ENCODE results near the gene ACOXL.

Gene ACOXL

DNA sequence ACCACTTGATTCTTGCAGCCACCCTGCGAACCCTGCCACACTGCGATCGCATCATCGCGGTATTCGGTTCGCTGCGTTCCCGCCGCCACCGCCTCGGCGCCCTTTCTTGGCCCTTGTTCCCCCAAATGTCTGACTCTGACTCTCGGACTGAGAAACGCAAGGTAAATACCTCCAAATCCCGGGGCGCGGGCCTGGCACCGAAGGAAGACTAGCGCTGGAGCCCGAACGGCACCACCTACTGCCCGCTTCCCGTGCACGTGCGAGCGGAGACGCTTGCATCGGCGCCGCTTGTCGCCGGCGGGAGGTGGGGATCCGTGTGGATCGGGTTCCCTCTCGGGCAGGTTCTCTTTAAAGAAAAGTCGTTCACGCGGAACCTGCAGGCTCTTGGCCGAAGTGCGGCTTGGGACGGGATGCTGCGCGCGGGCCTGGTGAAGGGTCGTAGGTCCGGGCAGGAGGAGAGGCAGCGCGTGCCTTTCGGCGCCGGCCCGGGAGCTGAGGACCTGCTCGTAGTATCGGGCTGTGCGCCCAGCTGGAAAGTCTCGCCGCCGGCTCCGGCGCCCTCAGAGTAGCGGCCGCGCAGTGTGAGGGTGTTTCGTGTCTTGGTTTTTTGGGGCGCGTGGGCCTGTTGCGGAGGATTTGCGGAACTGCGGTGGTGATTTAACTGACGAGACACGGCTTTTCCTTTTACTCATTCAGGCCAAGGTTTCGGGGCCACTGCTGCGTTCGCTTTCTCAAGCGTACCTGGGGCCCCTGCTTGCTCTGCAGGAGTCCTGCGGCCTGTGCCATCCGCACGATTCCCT is 388.9 kb downstream of the ACOXL start:
- DNase-seq: peak; percentile 63

DNA sequence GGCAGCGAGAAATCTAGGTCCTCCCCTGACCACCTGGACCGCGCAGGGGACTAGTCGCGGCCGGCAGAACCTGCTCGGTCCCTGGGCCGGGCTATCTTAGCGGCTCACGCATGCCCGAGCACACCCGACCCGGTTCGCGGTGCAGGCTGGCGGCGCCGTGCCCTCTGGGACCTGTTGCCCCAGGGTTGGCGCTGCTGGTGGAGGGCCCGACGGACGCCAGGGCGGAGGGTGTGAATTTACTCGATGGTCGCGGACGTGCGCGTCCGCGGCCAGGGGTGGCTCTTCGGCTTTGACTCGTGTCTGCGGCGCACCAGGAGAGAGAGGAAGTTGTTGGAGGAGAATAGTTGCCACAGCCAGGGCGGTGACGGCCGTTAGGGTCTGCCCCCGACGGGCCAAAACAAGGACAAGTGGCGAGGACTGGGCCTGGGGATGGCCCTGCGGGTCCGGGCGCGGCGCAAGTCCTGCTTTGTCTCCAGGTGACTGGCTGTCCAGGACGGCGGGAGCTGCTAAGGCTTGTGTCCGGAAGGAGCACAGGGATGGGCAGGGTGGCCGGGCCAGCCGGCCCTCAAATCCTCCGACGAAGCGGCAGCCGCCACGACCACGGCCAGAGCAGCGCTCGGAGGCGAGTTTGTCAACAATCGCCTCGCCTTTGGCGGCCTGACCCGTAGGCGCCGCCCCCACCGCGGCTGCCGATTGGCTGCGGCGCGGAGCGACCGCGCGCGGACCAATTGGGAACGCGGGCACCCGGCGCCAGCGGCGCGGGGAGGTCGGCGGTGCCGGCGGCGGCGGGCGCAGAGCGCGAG is 389.7 kb downstream of the ACOXL start:
- DNase-seq: peak; percentile 80

GRCh38 chr2:111122631-111123421 is 390.5 kb downstream of the ACOXL start:
- DNase-seq: peak; percentile 37

- DNase-seq: no peak
Measured at GRCh38 chr2:111123751-111124150, 391.4 kb downstream of the ACOXL start.

DNA sequence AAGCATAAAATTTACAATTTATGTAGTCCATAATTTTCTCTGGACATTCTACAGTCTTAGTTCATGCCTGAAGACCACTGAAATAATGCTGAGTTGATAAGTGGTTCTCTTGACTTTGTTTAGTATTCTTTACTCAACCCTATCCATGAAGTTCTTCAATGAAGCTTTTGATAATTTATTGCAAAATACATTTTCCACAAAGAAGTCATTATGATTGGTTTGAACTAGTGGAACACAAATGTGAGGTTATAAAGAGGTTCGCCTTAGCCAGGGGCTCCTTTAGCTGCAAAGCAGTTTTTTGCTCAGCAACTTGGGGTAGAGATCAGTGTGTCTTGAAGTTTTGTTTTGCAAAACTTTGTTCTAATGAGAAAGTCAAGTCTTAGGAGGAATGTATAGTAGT is 394.2 kb downstream of the ACOXL start:
- no peak for DNase-seq

- no peak for DNase-seq
Measured at GRCh38 chr2:111127351-111127750, 395.0 kb downstream of the ACOXL start.

GRCh38 chr2:111128096-111128495 is 395.7 kb downstream of the ACOXL start:
- DNase-seq: no peak

DNA sequence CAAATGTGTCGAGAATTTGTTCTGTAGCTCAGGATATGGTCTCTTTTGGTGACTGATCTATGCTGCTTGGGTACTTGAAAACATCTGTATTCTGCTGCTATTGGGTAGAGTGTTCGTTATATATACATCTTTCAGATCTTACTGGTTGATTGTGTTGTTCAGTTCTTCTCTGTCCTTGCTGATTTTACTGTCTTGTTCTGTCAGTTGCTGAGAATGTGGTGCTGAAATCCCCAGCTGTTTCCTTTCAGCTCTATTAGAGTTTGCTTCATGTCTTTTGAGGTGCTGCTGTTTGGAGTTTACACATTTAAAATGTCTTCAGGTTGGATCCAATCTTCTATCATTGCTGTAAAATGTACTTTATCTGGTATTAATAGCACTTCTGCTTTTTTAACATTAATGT is 401.2 kb downstream of the ACOXL start:
- no peak for DNase-seq

DNA sequence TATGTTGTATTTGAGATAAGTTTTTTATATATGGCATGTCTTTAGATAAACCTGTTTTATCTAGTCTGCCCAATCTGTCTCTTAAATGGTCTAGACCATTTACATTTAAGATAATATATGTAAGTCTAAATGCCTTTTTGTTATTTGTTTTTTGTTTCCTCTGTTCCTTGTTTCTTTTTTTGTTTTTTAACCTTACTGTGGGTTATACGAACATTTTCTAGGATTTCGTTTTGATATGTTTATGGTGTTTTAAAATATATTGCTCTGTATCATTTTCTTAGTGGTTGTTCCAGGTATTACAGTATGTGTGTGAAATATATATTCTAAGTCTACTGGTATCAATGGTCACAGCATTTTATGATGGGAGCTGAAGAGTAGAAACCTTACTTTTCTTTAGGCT is 401.7 kb downstream of the ACOXL start:
- DNase-seq: no peak

GRCh38 chr2:111135237-111135909 is 403.0 kb downstream of the ACOXL start:
- no peak for DNase-seq

DNA sequence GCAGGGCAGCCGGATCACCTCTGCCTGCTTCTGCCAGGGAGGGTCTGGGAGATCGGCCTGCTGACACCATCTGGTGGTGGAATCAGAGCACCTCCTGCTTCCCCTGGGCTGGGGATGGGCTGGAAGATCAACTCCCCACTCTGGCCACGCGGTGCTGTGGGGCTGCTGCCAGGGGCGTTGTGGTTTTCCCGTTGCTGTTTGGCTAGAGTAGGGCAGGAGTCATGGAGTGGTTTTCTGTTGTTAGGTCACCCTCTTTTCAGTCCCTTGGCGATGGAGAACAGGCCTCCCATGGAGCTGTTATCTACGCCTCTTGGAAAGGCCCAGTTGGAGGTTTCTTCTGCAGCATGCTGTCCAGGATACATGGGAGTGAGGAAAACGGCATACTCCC is 403.5 kb downstream of the ACOXL start:
- no peak for DNase-seq

DNA sequence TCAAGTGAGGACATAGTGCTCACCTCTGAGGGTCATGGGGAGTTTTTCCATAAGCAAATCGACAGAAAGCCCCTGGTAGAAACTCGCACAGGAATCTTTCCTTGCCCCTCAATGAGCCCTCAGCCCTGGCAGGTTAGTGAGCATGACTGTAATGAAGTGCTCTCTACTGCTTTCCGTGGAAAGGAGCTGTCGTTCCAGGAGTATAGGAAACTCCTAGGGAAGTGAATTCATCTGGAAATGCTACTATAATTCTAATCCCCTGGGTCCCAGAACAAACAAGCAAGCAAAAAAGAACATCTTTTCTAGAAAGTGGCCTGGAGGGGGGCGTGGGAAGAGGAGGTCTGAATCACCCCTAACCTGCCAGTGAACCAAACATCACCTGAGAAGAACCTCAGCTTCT is 406.5 kb downstream of the ACOXL start:
- DNase-seq: no peak

DNA sequence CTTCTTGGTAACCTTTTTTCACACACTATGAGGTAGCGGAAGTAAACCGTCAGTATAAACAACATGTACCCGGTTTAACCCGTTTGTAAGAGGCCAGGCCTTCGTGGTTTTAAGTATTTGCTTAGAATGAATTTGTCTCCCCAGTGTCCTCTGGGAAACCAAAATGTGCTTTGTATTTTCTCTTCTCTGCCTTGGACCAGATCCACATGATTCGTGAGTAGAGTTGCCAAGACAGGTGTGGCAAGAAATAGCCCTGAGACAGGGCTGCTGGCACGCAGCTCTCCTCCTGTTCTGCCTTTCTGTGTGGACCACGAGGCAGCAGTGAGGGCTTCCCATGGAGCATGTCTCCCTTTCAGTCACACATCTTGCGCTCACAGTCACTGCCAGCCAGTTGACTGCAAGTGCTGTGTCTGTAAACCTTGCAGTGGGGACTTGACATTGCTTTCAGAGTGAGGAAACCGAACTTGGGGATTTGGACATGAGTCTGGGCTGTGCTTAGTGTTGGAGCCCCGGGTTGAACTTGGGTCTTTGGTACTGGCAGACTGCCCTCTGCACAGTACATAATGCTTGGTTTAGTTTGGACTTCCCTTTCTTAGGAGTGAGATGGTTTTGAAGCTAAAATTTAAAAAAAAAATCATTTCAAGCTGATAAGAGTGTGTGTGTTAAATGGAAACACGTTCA is 407.4 kb downstream of the ACOXL start:
- no peak for DNase-seq

DNA sequence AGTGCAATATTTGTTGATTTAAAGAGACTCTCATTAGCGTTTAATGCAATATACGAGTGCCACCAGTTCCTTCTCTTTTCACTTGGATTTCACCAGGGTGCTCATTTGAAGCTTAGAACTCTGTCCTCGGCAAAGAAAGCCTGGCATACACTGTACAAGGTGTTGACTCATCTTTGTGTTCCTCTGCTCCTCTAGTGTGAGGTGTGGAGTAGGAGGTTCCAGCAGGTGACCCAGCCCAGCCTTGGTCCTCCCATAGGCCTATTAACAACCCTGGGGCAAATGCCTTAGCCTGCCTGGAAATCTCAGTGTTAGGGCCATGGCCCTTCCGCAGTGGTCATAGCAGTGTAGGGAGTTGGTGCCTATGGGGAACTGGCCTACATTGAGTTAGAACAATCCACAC is 408.4 kb downstream of the ACOXL start:
- no peak for DNase-seq

DNA sequence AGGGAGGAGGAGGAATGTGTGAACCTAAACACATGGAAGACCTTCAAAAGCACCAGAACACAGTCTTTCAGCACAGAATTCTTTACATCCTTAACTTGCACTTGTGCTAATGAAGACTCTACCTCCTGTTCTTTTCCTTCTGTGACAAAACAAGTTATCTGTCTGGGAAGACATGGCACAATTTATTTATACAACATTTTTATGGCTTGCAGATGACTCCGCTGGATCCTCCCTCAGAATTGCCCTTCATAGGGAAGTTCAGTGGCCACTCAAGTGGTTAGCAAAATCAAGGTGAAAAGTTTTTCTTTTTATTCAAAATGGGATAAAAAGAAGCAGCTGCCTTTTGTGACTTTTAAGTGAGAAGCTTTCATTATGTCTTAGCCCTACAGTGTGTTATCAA is 409.7 kb downstream of the ACOXL start:
- no peak for DNase-seq

DNA sequence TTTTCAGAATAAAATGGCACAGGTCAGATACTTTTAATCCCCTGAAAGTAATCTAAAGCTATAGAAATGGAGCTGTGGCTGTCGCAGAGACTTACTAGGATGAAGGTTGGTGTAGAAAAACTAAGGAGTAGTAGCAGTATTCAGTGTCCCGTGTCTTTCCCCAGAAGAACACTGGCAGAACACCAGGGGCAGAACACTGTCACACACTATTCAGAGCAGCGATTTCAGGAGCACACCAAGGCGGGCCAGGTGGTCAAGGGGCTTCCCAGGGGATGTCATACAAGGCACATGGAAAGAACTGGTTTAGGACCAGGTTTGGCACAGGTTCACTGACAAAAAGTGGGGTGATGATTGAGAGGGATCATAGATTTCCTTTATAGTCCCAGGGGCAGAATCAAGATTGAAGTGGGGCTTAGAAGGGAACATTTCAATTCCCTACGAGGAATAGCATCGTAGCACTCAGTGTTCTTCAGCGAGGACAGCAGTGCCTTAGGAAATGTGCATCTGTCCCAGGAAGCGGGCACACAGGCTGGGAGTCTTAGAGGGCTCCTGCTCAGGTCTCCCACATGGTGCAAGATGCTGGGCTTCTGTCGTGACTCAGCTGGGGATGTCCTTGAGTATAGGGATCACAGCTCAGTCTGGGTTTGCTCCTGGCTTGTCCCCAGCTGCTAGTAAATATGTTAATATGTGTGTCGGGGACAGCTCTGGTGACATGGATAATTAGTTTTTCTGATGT is 410.9 kb downstream of the ACOXL start:
- no peak for DNase-seq

- no peak for DNase-seq
Measured at GRCh38 chr2:111143843-111144198, 411.4 kb downstream of the ACOXL start.

DNA sequence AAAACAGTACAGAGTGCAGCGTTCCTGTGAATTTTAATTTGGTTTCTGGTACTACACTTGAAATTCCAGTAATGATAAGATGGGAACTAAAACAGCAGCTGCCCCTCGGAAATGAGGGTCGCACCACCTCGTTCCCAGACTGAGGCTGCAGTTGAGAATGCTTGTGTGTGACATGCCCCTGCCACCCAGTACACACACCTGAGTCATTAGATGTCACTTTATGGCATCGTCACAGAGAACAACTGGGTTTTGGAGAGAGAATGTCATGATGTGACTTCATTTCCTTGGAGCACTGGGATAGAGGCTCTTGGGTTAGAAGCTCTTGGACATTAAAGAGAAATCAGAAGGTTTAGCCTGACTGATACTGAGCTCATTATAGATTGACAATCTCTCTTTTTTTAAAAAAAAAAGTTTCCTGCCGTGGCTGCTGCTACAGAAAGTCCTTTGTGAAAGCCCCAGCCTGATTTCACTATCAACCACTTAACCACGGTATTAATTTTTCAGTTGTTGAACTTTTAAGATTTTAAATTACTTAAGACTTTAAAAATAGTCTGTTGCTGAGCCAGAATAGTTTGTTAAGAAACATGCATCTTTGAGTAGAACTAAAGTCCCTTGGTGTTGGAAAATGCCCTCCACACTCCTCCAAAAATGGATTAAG is 412.9 kb downstream of the ACOXL start:
- no peak for DNase-seq

- no peak for DNase-seq
Measured at GRCh38 chr2:111145951-111146350, 413.6 kb downstream of the ACOXL start.

DNA sequence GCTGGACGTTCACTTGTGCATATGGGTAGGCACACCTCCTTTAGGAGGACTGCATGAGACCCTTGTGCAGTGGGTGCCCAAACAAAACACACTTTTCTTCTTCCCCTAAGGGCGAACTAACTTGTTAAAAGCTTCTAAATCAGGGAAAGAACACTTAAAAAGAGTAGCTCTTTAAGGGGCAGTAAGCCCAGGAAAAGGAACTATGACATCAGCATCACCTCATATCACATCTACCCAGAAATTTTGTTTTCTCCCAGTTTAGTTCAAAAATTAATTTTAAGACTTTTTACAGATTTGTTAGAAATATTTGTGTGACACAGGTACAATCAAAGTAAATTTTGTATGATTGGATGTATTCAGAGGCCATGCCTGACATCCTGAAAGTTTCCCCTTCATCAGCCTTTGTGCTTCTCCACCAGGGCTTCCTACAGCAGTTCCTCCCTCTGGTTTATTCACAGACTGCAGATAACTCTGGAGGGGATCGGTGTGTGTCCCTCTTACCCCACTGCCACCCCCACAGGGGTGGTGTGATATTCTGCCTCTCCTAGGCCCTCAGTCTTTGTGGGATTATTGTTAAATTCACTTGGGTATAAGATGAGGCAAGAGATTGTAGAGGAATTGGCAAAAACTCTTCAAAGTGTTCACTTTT is 416.0 kb downstream of the ACOXL start:
- DNase-seq: no peak

- DNase-seq: no peak
Measured at GRCh38 chr2:111148925-111149324, 416.6 kb downstream of the ACOXL start.
